Adrenal gland (tissue), 5 donors: ENCODE data around the gene GANC.

Experiments
- POLR2A ChIP-seq, 2 donors: fragments of 450-650 bp; IDR thresholded peaks; one replicate each; pipeline ENCODE4 v1.6.1; 2017; ENCODE audit warnings: antibody characterized with exemption in 2 of 2, mild to moderate bottlenecking in 2 of 2, moderate library complexity in 1 of 2
- TF ChIP-seq, protein P1 (sequence below), 6 experiments: fragments of 450-650 bp in 4 of 6; fragments of 200-600 bp in 2 of 6; sonication (generic) in 1 of 6; IDR thresholded peaks; 1 replicate in 5 of 6; 2 replicates in 1 of 6; pipeline versions ENCODE4 v1.5.1 to v1.8.0; 2016 to 2021; ENCODE audit warnings: antibody characterized with exemption in 6 of 6, mild to moderate bottlenecking in 2 of 6, moderate library complexity in 1 of 6
- donor health status: DM: no; HTN: no; CAD: no.

DNA sequence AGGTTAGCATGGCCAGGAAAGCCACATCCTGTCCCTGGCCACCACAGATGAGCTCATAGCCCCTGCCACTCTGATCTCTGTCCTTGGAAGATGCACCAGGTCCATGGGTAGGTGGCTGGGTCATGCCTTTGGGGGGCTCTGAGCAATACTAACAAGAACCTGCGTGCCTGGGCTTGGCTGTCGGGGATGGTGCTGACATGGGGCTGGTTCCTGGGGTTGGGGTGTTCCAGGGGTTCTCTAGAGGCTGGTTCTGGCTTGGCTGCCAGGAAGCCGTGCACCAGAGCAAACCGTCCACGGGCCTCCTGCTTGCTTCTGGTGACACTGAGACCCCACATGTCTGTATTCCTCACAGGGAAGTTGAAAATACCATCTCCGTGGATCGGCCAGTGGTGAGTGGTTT, 130.4 kb downstream of the GANC start:
- TF ChIP-seq, protein P1, sequence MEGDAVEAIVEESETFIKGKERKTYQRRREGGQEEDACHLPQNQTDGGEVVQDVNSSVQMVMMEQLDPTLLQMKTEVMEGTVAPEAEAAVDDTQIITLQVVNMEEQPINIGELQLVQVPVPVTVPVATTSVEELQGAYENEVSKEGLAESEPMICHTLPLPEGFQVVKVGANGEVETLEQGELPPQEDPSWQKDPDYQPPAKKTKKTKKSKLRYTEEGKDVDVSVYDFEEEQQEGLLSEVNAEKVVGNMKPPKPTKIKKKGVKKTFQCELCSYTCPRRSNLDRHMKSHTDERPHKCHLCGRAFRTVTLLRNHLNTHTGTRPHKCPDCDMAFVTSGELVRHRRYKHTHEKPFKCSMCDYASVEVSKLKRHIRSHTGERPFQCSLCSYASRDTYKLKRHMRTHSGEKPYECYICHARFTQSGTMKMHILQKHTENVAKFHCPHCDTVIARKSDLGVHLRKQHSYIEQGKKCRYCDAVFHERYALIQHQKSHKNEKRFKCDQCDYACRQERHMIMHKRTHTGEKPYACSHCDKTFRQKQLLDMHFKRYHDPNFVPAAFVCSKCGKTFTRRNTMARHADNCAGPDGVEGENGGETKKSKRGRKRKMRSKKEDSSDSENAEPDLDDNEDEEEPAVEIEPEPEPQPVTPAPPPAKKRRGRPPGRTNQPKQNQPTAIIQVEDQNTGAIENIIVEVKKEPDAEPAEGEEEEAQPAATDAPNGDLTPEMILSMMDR (IDR thresholded peaks at IDR 0.05) = no peak
- no peak for TF ChIP-seq POLR2A (IDR thresholded peaks at IDR 0.05)
